HEK293T (cell line): Measurements from ENCODE around the gene SCUBE1.

Experiments used
- CTCF ChIA-PET: fragments of 350-600 bp; formaldehyde crosslinking; extraction: SDS; loops from one replicate; lab custom pipeline; 2021; ENCODE audit warnings: antibody characterized with exemption, inconsistent platforms; lab: Yijun Ruan, JAX
- POLR2A ChIA-PET: fragments of 350-600 bp; formaldehyde crosslinking; extraction: SDS; loops from one replicate; lab custom pipeline; 2020; ENCODE audit warnings: antibody characterized with exemption, inconsistent platforms; lab: Yijun Ruan, JAX
- DNase-seq: peaks from one replicate; pipeline ENCODE4 v3.0.0; 2012; ENCODE audit warnings: mixed read lengths; ENCODE audit errors: extremely low spot score
- ARNT ChIP-seq: fragments of 450-650 bp; IDR thresholded peaks from 2 replicates; pipeline ENCODE4 v1.6.1; 2017; ENCODE audit warnings: mild to moderate bottlenecking
- BHLHE40 ChIP-seq: fragments of 450-650 bp; IDR thresholded peaks from 2 replicates; pipeline ENCODE4 v1.6.1; 2016; ENCODE audit warnings: mild to moderate bottlenecking, moderate library complexity, borderline replicate concordance
- CTBP1 ChIP-seq: fragments of 450-650 bp; IDR thresholded peaks from 2 replicates; pipeline ENCODE4 v1.6.1; 2016; ENCODE audit warnings: borderline replicate concordance
- ELF4 ChIP-seq: fragments of 450-650 bp; IDR thresholded peaks from 2 replicates; pipeline ENCODE4 v1.6.1; 2017; ENCODE audit warnings: antibody characterized with exemption
- FOXA1 ChIP-seq: fragments of 450-650 bp; IDR thresholded peaks from 2 replicates; pipeline ENCODE4 v1.6.1; 2016; ENCODE audit warnings: mild to moderate bottlenecking
- FOXK2 ChIP-seq: fragments of 450-650 bp; IDR thresholded peaks from 2 replicates; pipeline ENCODE4 v1.6.1; 2016; ENCODE audit warnings: mild to moderate bottlenecking
- FOXM1 ChIP-seq: fragments of 450-650 bp; IDR thresholded peaks from 2 replicates; pipeline ENCODE4 v1.6.1; 2017; ENCODE audit warnings: mild to moderate bottlenecking, borderline replicate concordance
- HDGF ChIP-seq: fragments of 450-650 bp; IDR thresholded peaks from 2 replicates; pipeline ENCODE4 v1.6.1; 2017; ENCODE audit warnings: antibody characterized with exemption, borderline replicate concordance
- L3MBTL2 ChIP-seq: fragments of 450-650 bp; conservative IDR thresholded peaks from 2 replicates; pipeline ENCODE4 v1.6.1; 2016; ENCODE audit warnings: mild to moderate bottlenecking
- LEF1 ChIP-seq: fragments of 450-650 bp; IDR thresholded peaks from 2 replicates; pipeline ENCODE4 v1.6.1; 2017; ENCODE audit warnings: mild to moderate bottlenecking, borderline replicate concordance
- NFRKB ChIP-seq: fragments of 450-650 bp; IDR thresholded peaks from 2 replicates; pipeline ENCODE4 v1.6.1; 2016; ENCODE audit warnings: mild to moderate bottlenecking, moderate library complexity
- PKNOX1 ChIP-seq: fragments of 450-650 bp; IDR thresholded peaks from 2 replicates; pipeline ENCODE4 v1.6.1; 2016
- SP1 ChIP-seq: fragments of 450-650 bp; IDR thresholded peaks from 2 replicates; pipeline ENCODE4 v1.6.1; 2017
- SUZ12 ChIP-seq: fragments of 450-650 bp; IDR thresholded peaks from 2 replicates; pipeline ENCODE4 v1.6.1; 2016; ENCODE audit warnings: mild to moderate bottlenecking
- TARDBP ChIP-seq: fragments of 450-650 bp; IDR thresholded peaks from 2 replicates; pipeline ENCODE4 v1.6.1; 2016
- ZNF384 ChIP-seq: fragments of 450-650 bp; IDR thresholded peaks from 2 replicates; pipeline ENCODE4 v1.6.1; 2016

SCUBE1 gene

GRCh38 chr22:43179146-43179910 is 163.8 kb downstream of the SCUBE1 start:
- POLR2A ChIA-PET = no interaction called here
- TF ChIP-seq FOXK2 (no peak), FOXA1 (no peak), SUZ12 (no peak), ELF4 (no peak), CTBP1 (no peak), ZNF384 (no peak), PKNOX1 (no peak), FOXM1 (no peak), BHLHE40 (no peak), HDGF (no peak), TARDBP (no peak), LEF1 (no peak), NFRKB (no peak), SP1 (no peak), L3MBTL2 (no peak)
- no peak for DNase-seq
- CTCF ChIA-PET = no interaction called here

- no peak for DNase-seq
- TF ChIP-seq FOXM1 = no peak
- no peak for TF ChIP-seq FOXK2
- TF ChIP-seq LEF1 = no peak
- TF ChIP-seq NFRKB = no peak
- ChIA-PET POLR2A (no interaction called here), CTCF (no interaction called here)
Measured at GRCh38 chr22:43177479-43177878, 165.7 kb downstream of the SCUBE1 start.

GRCh38 chr22:43176090-43176489 is 167.1 kb downstream of the SCUBE1 start:
- POLR2A ChIA-PET = no interaction called here
- no peak for DNase-seq
- TF ChIP-seq HDGF = no peak
- no peak for TF ChIP-seq BHLHE40
- no peak for TF ChIP-seq NFRKB
- TF ChIP-seq LEF1 = no peak
- no peak for TF ChIP-seq SUZ12
- no peak for TF ChIP-seq ELF4
- TF ChIP-seq TARDBP = no peak
- TF ChIP-seq L3MBTL2 = no peak
- no peak for TF ChIP-seq FOXK2
- no peak for TF ChIP-seq ARNT
- no peak for TF ChIP-seq FOXM1
- TF ChIP-seq FOXA1 = no peak
- TF ChIP-seq SP1 = no peak
- no peak for TF ChIP-seq CTBP1
- CTCF ChIA-PET = interaction anchor here (0.7 kb wide), 1 partner anchor 26 kb away, joined by 8 read pairs; no protein-coding TSS in a partner anchor

- CTCF ChIA-PET = no interaction called here
- POLR2A ChIA-PET = interaction anchor here (1.8 kb wide), 1 partner anchor 13 kb away, joined by 4 read pairs; no protein-coding TSS in a partner anchor
- no peak for DNase-seq
- TF ChIP-seq SP1 = no peak
- TF ChIP-seq HDGF = no peak
- no peak for TF ChIP-seq FOXA1
- TF ChIP-seq BHLHE40 = no peak
- no peak for TF ChIP-seq ELF4
Measured at GRCh38 chr22:43174941-43175531, 168.1 kb downstream of the SCUBE1 start.

- CTCF ChIA-PET = no interaction called here
- no peak for DNase-seq
- TF ChIP-seq ELF4 (no peak), ZNF384 (no peak), NFRKB (no peak), LEF1 (no peak), FOXK2 (no peak), TARDBP (no peak), L3MBTL2 (no peak), CTBP1 (no peak), BHLHE40 (no peak), PKNOX1 (no peak), FOXA1 (no peak), SP1 (no peak), ARNT (no peak), FOXM1 (no peak), SUZ12 (no peak), HDGF (no peak)
- POLR2A ChIA-PET = interaction anchor here (1.0 to 1.8 kb wide), 3 partner anchors 10 to 52 kb away, joined by 3 to 4 read pairs (median 3); no protein-coding TSS in a partner anchor
Measured at GRCh38 chr22:43173976-43174720, 169.0 kb downstream of the SCUBE1 start.

- DNase-seq = no peak
- TF ChIP-seq ZNF384 (no peak), HDGF (no peak), FOXM1 (no peak), CTBP1 (no peak), ELF4 (no peak), FOXA1 (no peak), BHLHE40 (no peak), L3MBTL2 (no peak), FOXK2 (no peak), SP1 (no peak), LEF1 (no peak), TARDBP (no peak), ARNT (no peak), SUZ12 (no peak)
- CTCF ChIA-PET = no interaction called here
- POLR2A ChIA-PET = interaction anchor here (1.0 to 1.8 kb wide), 3 partner anchors 10 to 52 kb away, joined by 3 to 4 read pairs (median 3); no protein-coding TSS in a partner anchor
Measured at GRCh38 chr22:43173566-43173965, 169.6 kb downstream of the SCUBE1 start.
